Lung (tissue), 12 donors: ENCODE measurements around the gene EHMT1. TPM values are rescaled to one million over a fixed set of nuclear protein-coding genes. Genes with fewer than 3 reads are reported as not detected.

Experiments
- ATAC-seq: fragments of 200-7000 bp; cut with Tn5 transposase; one replicate; pipeline ENCODE4 v1.9.1; 2020; ENCODE audit warnings: moderate number of reproducible peaks; ENCODE audit not compliant: insufficient read depth, low FRiP score
- DNase-seq, 3 donors: peaks; one replicate each; pipeline ENCODE4 v3.0.0-alpha.2; 2013 to 2017
- H3K27ac ChIP-seq, 2 donors: one replicate each; pipeline ENCODE4 v1.5.1; 2013; ENCODE audit warnings: mild to moderate bottlenecking in 2 of 2, moderate library complexity in 2 of 2, control low read depth in 1 of 2, inconsistent platforms in 1 of 2, low read depth in 1 of 2, low read length in 1 of 2
- H3K27me3 ChIP-seq, 3 donors: one replicate each; pipeline ENCODE4 v1.5.1; 2013; ENCODE audit warnings: low read length in 2 of 3; ENCODE audit not compliant: control insufficient read depth in 3 of 3, insufficient read depth in 3 of 3
- H3K36me3 ChIP-seq, 4 donors: one replicate each; pipeline ENCODE4 v1.5.1; 2013; ENCODE audit warnings: low read length in 4 of 4, mild to moderate bottlenecking in 1 of 4, moderate library complexity in 1 of 4; ENCODE audit not compliant: control insufficient read depth in 4 of 4, insufficient read depth in 4 of 4
- H3K4me1 ChIP-seq, 5 donors: one replicate each; pipeline ENCODE4 v1.5.1; 2013; ENCODE audit warnings: low read length in 5 of 5, mild to moderate bottlenecking in 2 of 5, moderate library complexity in 1 of 5; ENCODE audit not compliant: control insufficient read depth in 5 of 5, insufficient read depth in 5 of 5
- H3K4me3 ChIP-seq: one replicate; pipeline ENCODE4 v1.5.1; 2013; ENCODE audit warnings: mild to moderate bottlenecking, control low read depth, moderate library complexity
- H3K9ac ChIP-seq, 2 donors: one replicate each; pipeline ENCODE4 v1.5.1; 2013; ENCODE audit warnings: low read length in 2 of 2, control low read depth in 1 of 2; ENCODE audit not compliant: insufficient read depth in 1 of 2
- H3K9me3 ChIP-seq, 4 donors: one replicate each; pipeline ENCODE4 v1.5.1; 2013; ENCODE audit warnings: low read length in 3 of 4, mild to moderate bottlenecking in 1 of 4, moderate library complexity in 1 of 4; ENCODE audit not compliant: control insufficient read depth in 4 of 4, insufficient read depth in 3 of 4
- WGBS, 2 donors: extraction: QIAGEN DNeasy Blood & Tissue Kit; methylation state at CpG; one replicate each; pipeline ENCODE4 v1.1.7; 2013; 5-methylcytosine and 5-hydroxymethylcytosine counted together
- polyA plus RNA-seq, 2 donors: library from polyadenylated mRNA; stranded (reverse); fragments of 200-250 nt; gene quantifications; one replicate each; pipeline ENCODE4 v1.2.1, GENCODE V29; 2013
- total RNA-seq, 2 donors: library from RNA; depleted of rRNA in 1 of 2; stranded (reverse); fragments of >200 nt in 1 of 2; gene quantifications; one replicate each; pipeline ENCODE4 v1.2.1, GENCODE V29; 2014 to 2021
- TF ChIP-seq, protein P1 (sequence below): IDR thresholded peaks from 2 replicates; pipeline ENCODE4 v1.5.1; 2012; ENCODE audit warnings: mild to moderate bottlenecking; ENCODE audit errors: control extremely low read depth, extremely low read depth
- donor health status: control.
- donor health status: control.
- donor health status: Bipolar disorder and iron deficiency.
- donor health status: healthy.
- donor health status: DM: yes; HTN: yes; CAD: no.

Gene EHMT1
- total and polyA plus RNA-seq, 4 donors = 32.2 to 91.5 (median 58.1) TPM

DNA sequence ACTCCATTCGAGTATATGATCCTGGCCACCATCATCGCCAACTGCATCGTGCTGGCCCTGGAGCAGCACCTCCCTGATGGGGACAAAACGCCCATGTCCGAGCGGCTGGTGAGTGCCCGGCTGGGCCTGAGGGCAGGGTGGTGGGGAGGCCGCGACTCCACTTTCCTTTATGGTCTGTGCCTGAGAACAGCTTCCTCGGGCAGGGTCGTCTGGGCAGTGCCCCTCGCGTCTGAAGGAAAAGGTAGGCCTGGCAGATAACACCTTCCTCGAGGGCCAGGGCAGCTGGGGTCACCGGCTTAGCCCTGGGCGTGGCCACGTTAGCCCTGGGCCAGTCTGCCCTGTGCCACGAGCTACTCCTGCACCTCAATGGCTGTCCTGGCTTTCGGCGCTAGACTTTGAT, 260.2 kb downstream of the EHMT1 start:
- Histone ChIP-seq H3K36me3 (no peaks in the 10 kb centered on the region), H3K4me1 (peaks cover 0 to 9% (median 0%) of the 10 kb centered on the region in 5 donors), H3K9ac (no peak overlapping the region), H3K27me3 (peaks cover 11 to 20% (median 17%) of the 10 kb centered on the region in 3 donors), H3K27ac (no peak overlapping the region), H3K4me3 (no peak overlapping the region), H3K9me3 (peaks cover 0 to 17% (median 0%) of the 10 kb centered on the region in 4 donors)
- 81 to 84% methylated on average over 19 to 20 of the region's 20 CpGs for WGBS, 2 donors
- ATAC-seq (no peak), DNase-seq (no peak)
- TF ChIP-seq, protein P1, sequence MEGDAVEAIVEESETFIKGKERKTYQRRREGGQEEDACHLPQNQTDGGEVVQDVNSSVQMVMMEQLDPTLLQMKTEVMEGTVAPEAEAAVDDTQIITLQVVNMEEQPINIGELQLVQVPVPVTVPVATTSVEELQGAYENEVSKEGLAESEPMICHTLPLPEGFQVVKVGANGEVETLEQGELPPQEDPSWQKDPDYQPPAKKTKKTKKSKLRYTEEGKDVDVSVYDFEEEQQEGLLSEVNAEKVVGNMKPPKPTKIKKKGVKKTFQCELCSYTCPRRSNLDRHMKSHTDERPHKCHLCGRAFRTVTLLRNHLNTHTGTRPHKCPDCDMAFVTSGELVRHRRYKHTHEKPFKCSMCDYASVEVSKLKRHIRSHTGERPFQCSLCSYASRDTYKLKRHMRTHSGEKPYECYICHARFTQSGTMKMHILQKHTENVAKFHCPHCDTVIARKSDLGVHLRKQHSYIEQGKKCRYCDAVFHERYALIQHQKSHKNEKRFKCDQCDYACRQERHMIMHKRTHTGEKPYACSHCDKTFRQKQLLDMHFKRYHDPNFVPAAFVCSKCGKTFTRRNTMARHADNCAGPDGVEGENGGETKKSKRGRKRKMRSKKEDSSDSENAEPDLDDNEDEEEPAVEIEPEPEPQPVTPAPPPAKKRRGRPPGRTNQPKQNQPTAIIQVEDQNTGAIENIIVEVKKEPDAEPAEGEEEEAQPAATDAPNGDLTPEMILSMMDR = no peak

DNA sequence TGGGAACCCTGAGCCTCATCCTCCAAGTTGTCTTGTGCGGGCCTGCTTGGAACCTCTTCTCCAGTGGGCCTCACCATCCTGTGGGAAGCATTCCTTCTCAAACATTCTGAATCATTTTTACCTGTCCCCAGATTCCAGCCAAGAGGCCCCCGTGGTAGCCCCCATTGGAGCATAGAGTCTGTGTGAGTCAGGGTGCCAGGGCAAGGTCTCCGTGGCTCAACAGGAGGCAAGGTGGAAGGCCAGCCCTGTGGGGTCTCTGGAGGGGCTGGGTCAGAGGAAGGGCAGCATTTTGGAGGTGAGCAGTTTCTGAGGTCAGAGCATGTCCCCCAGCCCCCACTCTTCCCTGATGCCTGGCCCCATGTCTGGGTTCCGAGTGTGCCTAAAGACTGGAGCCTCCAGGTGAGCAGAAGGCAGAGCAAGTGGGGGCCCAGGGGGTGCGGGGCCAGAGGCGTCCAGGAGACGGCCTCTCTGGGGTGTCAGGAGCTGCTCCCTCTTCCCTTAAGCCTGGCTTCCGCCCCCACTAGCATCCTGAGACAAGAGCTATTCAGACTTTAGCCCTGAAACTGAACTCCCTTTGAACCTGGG, 260.9 kb downstream of the EHMT1 start:
- TF ChIP-seq, protein P1 = no peak
- H3K27ac ChIP-seq = no peak overlapping the region
- DNase-seq (no peak), ATAC-seq (no peak)
- no peaks in the 10 kb centered on the region for H3K36me3 ChIP-seq
- no peak overlapping the region for H3K4me3 ChIP-seq
- no peak overlapping the region for H3K9ac ChIP-seq
- H3K4me1 ChIP-seq = peaks cover 0 to 9% (median 0%) of the 10 kb centered on the region in 5 donors
- peaks cover 11 to 19% (median 17%) of the 10 kb centered on the region in 3 donors for H3K27me3 ChIP-seq
- peaks cover 0 to 17% (median 0%) of the 10 kb centered on the region in 4 donors for H3K9me3 ChIP-seq
- WGBS, 2 donors = 85 to 93% methylated on average over 8 of the region's 8 CpGs

DNA sequence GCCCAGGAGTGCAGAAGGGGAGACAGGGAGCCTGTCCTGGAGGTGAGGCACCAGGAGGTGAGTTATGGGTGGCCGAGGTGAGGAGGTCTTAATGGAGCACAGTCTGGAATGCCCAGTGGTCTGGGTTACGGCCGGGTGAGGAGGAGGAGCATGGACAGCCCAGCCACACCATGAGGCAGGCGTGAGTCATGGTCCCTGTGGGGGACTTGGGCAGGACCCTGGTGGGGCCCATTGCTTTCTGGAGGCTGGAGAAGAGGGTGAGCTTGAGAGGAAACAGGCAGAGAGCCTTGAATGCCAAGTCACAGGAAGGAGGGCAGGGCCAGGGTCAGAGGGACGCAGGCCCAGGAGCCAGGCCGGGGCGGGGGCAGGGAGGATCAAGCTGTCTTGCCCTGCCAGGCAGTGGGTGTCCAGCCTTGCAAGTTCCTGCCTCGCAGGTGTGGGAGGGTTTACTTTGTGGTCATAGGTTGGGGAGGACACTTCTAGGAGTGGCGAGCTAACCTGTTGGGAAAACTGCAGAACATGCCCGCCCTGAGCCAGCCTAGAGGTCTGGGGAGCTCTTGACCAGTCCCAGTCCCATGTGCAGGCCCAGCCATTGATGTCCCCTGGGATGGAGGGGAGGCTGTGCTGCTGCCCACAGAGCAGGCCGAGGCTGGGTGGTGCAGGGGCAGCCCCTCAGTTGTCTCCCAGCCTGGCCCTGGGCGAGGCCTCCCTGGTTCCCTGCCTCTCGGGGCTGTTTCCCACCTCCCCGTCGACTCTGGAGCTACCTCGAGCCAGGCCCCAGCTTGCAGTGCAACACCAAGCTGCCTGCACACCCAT, 261.6 kb downstream of the EHMT1 start:
- WGBS, 2 donors = 82 to 85% methylated on average over 16 of the region's 16 CpGs
- Histone ChIP-seq H3K36me3 (no peaks in the 10 kb centered on the region), H3K9ac (no peak overlapping the region)

More for the DNA sequence above, 261.6 kb downstream of the EHMT1 start:
- Histone ChIP-seq H3K27me3 (peaks cover 9 to 17% (median 16%) of the 10 kb centered on the region in 3 donors), H3K4me3 (no peak overlapping the region), H3K27ac (no peak overlapping the region), H3K4me1 (peaks cover 0 to 9% (median 0%) of the 10 kb centered on the region in 5 donors), H3K9me3 (peaks cover 0 to 13% (median 0%) of the 10 kb centered on the region in 4 donors)
- ATAC-seq (no peak), DNase-seq (no peak)
- TF ChIP-seq, protein P1 = no peak
